GM19099 (cell line): ENCODE data around the gene SBK3.
A peak's percentile ranks its signal among the peaks of the same experiment; 100 is the strongest.

ENCODE experiments used
- POLR2A ChIP-seq: IDR thresholded peaks from 3 replicates; pipeline ENCODE4 v1.6.1; 2011; ENCODE audit warnings: low read depth; ENCODE audit not compliant: insufficient read length; ENCODE audit errors: extremely low read depth

Gene SBK3

DNA sequence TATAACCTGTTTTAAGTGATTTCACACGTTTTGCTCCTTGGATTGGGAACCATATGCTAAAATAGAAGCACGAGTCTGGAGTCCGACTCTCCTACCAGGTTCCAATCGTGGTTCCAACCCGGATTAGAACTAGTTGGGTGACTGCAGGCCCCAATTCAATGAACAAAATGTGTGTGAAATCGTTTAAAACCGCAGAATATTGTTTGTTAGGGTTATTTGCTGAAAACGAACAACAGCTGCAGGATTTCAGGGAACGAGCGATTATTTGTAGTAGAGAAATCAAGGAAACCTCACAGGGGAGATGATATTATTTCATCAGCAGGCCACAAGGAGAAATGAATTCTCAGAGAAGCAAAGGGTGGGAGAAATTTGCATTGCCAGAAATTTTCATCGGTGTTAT lies 40.4 kb downstream of the SBK3 start:
- TF ChIP-seq POLR2A: no peak

DNA sequence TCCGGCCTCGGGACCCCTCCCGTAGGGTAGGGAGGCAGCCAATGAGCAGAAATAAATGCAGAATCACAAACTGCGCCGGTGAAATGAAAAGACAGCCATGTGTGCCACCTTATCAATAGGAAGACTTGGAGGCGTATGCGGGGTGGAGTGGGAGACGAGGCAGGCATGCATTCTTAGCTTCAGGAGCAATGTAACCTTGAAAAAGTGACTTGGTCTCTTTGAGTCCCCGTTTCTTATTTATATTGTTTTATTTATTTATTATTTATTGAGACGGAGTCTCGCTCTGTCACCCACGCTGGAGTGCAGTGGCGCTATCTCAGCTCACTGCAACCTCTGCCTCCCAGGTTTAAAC lies 41.1 kb downstream of the SBK3 start:
- TF ChIP-seq POLR2A: no peak

DNA sequence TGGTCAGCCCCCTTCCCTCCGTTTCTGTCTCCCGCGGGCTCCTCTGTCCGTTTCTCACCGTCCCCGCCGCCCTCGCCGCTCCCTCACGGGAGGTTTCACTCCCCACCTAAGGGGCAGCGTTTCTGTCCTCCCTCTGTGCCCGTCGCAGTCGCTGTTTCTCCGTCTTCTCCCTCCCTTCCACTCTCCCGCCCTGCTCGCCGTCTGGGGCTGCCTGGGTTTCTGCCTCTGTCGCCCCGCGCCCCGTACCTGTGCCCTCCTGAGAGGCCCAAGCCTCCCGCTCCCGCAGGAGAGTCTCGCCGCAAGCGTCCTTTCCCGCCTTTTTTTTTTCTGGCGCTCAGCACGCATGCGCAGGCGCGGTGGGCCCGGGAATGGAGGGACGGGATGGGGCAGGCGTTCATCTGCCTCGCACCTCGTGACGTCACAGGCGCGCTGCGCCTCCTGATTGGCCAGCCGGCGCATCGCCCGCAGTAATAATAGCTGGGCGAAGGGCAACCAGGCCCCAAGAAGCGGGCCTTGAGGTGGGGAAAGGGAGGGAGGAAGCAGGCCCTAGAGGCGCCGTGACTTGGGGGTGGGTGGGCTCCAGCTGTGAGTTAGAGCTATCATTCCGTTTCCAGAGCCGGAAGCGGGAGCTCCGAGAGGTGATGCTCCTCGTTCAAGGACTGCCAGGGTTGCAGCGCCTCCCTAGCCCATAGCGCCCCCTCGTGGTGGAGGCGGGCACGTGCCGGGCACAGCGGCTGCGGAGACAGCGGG lies 41.7 kb downstream of the SBK3 start:
- peak; percentile 31 for TF ChIP-seq POLR2A

DNA sequence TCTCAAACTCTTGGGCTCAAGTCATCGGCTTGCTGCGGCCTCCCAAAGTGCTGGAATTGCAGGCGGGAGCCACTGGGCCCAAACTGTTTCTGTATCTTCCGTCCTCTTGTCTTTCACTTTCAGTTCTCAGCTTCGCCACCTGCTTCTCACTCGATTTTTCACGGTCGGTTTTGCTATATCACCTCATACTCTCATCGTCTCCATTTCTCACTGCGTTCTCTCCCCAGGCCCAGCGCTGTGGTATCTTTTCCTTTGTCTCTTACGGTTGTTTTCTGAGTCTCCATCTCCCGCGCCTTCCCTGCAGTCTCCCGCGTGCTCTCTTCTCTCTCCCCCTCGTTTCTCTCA lies 42.2 kb downstream of the SBK3 start:
- TF ChIP-seq POLR2A: no peak

DNA sequence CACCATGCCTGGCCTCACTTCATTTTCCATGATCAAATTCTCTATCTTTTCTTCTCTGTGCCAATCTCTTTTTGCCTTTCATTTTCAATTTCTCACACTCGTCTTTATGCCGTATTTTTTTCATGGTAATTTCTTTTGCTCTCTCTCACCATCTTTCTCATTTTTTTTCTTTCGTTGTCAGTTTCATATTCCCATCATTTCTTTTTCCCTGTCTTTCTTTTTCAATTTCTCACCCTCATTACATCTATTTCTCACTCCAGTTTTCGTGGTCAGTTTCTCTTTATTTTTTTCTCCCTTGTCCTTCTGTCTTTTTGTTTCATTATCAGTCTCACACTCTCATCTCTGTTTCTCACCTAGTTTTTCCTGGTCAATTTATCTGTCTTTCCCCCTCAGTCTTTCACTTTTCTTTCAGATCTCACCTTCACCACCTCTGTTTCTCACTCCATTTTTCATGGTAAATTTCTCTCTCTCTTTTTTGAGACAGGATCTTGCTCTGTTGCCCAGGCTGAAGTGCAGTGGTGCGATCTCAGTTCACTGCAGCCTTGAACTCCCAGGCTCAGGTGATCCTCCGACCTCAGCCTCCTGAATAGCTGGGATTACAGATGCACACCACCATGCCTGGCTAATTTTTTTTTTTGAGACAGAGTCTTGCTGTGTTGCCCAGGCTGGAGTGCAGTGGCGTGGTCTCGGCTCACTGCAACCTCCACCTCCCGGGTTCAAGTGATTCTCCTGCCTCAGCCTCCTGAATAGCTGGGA lies 43.0 kb downstream of the SBK3 start:
- TF ChIP-seq POLR2A: no peak

DNA sequence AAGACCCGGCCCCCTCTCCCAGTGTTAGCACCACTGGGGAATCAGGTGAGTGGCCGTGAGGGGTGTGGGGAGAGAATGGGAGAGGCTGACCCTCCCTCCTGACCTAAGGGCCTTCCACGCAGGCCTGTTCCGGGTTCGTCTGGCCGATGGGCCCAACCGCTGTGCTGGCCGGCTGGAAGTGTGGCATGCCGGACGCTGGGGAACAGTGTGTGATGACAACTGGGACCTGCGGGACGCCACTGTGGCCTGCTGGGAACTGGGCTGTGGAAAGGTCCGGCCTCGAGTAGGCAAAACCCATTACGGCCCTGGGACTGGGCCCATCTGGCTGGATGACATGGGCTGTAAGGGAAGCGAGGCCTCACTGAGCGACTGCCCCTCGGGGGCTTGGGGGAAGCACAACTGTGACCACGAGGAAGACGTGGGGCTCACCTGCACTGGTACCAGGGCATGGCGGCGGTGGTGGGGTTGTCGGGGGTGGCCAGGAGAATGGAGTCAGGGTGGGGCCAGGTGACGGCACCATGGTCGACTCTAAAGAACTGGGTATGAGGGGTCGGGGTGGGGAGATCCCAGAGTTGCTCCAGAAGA lies 44.9 kb downstream of the SBK3 start:
- TF ChIP-seq POLR2A: no peak

DNA sequence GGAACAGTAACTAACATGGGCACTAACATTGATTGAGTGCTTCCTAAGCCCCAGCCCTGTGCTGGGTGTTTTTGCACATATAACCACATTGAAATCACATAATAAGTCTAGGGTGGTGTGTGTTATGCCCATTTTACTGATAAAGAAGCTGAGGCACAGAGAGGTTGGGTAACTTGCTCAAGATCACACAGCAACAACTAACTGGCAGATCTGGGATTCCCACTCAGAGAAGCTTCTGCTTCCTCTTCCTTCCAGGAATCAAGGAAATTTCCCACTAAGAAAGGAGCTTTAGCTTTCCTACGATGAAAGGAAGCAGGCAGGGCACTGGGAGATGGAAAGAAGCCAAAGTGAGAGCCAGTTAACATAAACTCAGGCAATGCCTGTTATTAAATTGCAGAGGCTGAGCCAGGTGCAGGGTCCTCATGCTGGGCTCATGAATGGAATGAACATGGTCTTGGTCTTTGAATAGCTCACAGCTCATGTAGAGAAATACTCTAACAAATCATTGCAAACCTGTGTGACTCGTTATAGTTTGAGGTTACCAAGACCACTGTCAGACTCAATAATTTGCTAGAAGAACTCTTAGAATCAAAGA lies 47.0 kb downstream of the SBK3 start:
- TF ChIP-seq POLR2A: no peak

DNA sequence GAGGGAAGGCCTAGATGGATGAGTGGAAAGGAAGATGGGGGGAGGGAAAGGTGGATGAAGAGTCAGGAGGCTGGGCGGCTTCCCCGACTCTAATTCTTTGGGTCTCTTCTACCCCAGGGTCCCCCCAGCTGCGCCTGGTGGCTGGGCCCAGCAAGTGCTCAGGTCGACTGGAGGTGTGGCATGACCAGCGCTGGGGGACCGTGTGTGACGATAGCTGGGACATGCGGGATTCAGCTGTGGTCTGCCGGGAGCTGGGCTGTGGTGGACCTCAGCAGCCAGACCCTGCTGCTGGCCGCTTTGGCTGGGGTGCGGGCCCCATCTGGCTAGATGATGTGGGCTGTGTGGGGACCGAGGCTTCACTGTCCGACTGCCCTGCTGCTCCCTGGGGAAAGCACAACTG lies 47.6 kb downstream of the SBK3 start:
- TF ChIP-seq POLR2A: no peak

DNA sequence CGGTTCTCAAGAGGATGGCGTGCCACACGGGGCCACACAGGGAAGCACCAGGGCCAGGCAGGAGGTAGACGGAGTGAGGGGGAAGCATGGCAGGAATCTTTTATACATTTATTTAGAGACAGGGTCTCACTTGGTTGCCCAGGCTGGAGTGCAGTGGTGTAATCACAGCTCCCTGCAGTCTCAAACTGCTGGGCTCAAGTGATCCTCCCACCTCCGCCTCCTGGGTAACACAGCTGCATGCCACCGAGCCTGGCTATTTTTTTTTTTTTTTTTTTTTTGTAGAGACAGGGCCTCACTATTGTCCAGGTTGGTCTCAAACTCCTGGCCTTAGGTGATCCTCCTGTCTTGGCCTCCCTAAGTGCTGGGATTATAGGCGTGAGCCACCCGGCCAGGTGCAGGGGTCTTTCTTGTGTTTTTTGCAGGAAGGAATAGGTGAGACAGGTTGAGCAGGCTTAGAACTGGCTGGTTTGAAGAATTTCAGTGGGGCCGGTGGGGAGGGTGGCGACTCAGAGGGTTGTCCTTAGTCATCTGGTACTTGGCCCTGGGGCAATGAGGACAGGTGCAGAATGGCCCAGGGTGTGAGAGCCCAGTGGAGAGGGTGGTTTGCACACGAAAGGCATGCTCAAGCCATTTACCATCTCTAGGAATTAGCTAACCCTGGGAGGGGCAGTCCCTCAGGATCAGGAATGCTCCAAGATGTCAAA lies 49.5 kb downstream of the SBK3 start:
- TF ChIP-seq POLR2A: no peak

DNA sequence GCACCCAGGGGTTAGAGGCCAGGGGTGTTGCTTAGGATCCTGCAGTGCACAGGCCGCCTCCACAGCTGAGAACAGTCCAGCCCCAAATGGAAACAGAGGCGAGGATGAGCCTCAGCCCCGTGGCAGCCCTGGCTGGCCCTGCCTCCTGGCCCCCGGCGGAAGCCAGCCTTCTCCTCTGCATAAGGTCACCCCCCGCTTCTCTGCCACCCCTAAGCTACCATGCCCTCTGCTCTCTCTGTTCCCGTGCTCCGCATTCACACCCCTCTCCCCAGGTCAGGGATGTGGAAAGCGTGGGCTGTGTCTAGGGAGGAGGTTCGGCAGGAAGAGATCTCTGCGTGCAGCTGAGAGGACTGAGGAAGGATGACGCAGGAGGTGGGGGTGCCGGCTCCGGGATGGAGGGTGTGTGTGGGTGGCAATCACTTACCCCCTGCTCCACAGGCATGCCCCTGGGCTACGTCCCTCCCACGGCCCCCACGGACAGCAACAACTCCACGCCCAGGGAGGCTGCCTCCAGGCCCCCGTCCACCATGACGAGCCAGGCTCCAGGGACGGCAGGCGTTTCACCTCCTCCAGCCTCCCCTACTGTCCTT lies 51.1 kb downstream of the SBK3 start:
- TF ChIP-seq POLR2A: no peak

DNA sequence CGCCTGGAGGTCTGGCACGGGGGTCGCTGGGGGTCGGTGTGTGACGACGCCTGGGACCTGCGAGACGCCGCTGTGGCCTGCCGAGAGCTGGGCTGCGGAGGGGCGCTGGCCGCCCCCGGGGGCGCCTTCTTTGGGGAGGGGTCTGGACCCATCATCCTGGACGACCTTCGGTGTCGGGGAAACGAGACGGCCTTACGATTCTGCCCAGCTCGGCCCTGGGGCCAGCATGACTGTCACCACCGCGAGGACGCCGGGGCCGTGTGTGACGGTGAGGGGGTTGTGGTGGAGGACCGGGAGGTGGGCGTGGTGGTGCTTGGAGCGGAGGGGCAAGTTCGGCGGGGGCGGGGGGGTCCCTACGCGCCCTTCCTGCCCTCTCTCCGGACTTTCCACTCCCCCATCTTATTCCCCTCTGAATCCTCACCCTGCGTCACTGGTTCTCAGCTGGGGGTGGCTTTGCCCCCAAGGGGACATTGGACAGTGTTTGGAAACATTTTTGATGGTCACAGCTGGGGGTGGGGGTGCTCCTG lies 51.6 kb downstream of the SBK3 start:
- TF ChIP-seq POLR2A: no peak

DNA sequence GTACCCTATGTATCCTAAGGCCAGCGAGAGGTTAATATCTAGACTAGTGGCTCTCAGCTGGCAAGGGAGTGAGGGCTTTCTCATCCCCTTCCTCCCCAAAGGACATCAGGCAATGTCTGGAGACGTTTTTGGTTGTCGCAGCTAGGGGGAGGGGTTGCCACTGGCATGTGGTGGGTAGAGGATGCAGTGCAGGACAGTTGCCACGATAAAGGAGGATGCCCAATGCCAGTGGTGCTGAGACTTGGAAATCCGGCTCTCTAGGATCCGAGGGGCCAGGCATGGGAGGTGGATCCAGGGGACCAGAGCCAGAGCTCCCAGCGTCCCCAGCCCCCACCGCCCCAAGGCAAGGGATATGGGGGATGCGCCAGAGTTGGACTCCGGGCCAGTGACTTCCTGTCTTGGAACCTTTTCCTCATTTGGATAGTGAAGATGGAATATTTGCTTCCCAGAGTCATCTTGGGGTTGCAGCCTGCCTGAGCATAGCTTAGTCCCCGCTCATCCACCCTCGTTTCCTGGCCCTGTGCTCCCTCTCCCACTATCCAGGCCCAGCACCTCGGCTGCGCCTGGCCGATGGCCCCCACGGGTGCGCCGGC lies 52.2 kb downstream of the SBK3 start:
- TF ChIP-seq POLR2A: no peak

DNA sequence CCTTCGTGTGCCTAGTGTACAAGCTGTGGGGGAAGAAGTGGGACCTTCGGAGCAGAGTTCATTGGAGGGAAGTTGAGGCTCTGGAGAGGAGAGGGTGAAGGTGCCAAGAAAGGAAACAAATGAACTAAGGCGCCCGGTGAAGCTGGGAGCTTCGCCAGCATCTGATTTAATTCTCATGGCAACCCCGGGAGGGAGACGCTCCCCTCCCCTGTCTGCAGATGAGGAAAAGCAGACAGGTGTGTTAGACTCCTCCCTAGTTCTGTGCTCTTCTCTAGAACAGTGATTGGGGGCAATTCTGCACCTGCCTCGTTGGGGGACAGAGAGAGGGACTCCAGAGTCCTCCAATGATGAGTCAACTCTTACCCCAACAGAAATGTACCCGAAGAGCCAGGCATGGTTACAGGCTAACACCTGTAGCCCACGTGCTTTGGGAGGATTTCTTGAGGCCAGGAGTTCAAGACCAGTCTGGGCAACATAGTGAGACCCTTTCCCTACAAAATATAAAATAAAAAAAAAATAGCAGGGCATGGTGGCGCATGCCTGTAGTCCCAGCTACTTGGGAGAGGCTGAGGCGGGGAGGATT lies 52.9 kb downstream of the SBK3 start:
- TF ChIP-seq POLR2A: no peak

DNA sequence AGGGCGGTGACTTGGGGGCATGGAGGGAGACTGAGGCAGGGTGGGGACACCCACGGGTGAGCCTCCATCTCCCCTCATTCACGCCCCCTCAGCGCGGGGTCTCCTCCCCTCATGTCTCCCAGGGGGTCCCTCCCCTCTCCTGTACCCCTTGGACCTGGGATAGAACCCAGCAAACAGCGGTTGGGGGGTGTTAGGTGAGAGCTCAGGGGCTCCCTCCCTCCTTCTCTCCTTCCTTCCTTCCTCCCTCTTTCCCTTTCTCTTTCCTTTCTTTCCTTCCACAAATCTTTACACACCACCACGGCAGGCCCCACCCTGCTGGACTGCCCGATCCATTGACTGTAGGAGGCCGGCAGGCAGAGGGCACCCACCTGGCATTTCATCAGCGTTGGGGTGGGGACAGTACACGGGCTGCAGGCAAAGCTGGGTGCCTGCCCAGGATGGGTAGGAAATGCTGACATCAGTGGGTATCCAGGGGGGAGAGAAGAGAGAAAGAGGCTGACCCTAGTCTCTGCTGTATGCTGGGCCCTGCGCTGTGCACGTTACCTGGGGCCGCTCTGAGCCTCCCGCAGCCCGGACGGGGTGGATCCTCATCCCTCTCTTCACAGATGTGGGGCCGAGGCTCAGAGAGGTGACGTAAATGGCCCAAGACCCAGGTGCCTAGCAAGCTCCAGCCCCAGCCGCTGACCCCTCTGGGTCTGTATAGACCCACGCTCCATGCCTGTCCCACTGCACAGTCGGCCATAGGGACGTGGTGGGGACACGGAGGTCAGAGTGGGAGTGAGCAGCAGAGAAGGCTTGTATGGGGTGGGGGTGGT lies 53.6 kb downstream of the SBK3 start:
- no peak for TF ChIP-seq POLR2A
